Esophagus mucosa (tissue), 1 donor: ENCODE measurements around the gene MAST4. TPM values are rescaled to one million over a fixed set of nuclear protein-coding genes. Genes with fewer than 3 reads are reported as not detected.

Experiments
- ATAC-seq: fragments of 200-7000 bp; cut with Tn5 transposase; one replicate; pipeline ENCODE4 v1.9.1; 2020
- total RNA-seq: library from RNA; stranded (reverse); gene quantifications from one replicate; pipeline ENCODE4 v1.2.4, GENCODE V29; 2023
- donor health status: DM: yes; HTN: yes; CAD: no.

The MAST4 gene
- total RNA-seq, 1 donor from 2014 or later: 106 TPM

DNA sequence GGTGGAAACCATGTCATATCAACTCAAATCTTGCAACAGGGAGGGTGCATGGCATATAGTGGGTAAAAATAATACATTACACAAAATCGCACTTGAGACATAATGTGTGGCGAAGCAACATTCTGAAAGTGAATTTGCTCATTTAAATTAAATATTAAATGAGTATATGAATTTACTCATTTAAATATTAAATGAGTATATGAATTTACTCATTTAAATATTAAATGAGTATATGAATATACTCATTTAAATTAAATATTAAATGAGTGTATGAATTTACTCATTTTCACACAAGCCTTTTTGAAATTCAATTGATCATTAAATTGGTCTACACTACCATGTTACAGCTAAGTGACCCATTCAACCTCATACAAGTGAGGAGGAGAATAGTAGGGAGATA lies 10.5 kb downstream of the MAST4 start:
- ATAC-seq: no peak

DNA sequence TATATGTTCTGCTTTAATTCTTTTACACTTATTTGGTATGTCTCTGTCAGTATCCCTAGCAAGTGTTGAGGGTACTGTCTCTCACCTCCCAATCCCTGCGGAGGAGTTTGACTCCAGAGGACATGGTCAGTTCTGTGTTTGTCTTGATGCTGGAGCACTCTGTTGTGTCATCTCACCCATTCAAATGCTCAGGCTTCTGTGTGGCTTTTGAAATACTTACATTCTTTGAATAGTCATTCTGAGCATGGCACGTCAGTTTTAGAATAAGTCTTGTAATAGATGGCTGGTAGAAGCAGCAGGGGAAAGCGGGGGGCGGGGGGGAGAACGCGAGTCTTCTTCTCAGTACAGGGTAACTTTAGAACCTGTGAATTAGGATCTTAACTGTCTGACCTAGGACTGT lies 12.3 kb downstream of the MAST4 start:
- ATAC-seq: no peak

DNA sequence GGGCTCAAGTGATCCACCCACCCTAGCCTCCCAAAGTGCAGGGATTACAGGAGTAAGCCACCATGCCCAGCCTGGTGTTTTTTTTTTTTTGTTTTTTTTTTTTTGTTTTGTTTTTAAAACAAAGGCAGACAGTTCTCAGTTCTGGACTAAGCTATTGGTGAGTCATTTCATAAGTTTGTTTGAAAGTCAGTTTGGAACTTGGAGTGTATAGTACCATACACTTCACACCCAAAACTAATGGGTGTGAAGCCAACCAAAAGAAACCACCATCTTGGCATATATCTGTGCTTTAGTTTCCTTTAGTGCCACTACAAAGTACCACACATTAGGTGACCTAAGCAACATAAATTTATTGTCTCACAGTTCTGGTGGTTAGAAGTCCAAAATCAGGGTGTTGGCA lies 13.4 kb downstream of the MAST4 start:
- peak; percentile 57 for ATAC-seq

DNA sequence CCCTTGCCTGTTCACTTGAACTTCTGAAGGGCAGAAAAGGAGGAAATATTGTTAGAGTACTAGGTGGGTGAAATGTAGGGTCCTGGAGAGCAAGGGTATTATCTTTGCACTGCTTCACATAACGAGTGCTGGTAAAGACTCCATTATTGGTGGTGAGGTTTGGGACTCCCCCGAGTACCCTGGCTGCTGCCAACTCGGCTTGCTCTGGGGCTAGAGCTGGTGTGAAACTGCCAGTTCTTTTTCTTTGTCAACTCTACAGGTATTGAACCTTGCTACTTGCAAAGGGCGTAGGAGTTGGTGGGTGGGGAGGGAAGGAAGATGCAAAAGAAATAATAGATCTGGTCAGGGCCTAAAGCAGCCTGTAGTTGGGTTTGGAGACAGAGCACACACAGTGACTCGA lies 16.0 kb downstream of the MAST4 start:
- ATAC-seq: no peak

DNA sequence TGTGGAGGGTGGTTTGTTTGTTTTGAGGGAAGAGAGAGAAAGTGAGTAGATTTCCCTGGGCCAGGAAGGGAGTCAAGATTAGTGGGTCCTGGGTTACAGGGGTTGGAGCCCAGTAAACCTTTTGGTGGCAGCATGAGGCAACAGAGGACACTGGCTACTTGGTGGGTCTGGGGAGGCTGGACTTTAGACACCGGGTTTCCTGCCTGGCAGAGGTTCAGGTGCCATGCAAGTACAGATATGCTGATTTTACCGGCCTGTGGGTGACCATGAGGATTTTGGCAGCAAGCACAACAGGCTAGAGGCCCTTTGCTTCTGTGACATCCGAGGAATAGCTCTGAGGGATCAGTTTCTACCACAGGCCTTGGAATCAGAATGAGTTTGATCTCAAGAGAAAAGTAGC lies 18.9 kb downstream of the MAST4 start:
- ATAC-seq: no peak

DNA sequence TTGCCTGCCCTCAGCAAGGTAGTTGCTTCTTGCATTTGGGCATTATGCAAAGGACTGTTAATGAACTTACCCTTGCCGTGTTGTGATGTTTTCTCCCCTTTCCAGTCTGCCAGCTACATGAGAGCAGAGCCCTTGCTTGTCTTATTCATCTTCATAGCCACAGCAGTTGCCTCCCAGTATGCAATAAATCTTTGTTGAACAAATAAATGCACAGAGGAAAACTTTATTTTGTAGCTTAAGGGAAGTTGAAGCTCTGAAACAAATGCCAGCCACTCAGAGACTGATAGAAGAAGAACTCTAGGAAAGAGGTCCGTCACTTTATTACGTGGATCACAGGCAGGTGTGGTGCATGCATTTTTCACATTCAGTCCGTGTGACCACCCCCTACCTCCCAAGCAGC lies 19.7 kb downstream of the MAST4 start:
- ATAC-seq: no peak

DNA sequence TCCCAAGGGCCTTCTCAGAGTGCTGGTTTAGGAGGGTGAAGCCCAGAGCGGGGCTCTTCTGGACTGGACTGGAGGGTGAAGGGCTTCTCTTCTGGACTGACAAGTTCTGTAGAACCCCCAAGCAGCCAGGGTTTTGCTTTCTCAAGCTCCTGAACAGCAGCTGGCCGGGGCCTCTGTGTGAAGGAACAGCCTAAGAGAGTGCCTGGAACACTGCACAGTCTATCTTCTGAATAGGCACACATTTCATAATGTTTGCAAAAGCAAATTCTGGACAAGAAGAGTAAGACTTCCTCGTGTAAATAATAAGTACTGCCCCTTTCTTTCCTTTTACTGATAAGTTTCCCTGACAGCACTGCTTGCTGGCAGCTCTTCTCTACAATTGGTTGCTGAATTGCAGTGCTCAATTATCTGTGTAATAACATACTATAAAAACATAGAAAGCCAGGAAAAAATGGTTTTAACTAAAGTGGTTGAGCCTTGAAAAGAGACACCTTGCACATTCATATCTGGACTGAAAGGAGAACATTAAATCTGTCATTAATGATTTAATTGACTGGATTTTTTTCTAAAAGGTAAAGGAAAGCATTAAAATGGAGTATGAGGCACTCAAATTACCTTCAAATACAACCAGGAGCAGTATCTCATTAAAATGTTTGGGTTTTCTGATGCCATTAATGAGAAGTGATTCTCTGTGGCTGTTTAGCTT lies 20.5 kb downstream of the MAST4 start:
- ATAC-seq: no peak

DNA sequence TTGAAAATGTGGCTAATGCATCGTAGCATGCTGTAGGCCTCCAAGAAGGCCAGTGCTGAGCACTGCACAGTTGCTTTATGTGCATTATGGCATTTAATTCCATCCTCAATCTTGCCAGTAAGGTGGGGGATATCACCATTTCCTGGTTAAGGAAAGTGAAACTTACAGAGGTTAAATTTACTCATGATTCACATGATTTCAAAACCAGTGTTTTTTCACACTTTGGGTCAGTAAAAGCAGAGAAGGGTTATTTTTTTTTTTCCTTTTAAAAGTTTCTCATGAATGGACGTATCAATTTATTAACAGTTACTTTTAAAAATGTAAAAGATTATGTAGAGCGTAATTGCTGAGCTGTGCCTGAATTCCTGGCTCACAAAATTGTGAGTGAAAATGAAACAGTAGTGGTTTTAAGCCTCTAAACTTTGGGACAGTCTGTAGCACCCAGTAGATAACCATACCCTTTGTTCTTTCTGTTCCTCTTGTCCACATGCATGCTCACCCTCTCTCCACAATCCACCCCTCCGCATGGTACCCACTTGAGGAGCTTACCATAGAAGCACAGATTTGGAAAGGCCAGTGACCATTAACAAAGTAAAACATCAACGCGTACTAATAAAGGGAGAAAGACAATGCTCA lies 21.2 kb downstream of the MAST4 start:
- ATAC-seq: no peak

DNA sequence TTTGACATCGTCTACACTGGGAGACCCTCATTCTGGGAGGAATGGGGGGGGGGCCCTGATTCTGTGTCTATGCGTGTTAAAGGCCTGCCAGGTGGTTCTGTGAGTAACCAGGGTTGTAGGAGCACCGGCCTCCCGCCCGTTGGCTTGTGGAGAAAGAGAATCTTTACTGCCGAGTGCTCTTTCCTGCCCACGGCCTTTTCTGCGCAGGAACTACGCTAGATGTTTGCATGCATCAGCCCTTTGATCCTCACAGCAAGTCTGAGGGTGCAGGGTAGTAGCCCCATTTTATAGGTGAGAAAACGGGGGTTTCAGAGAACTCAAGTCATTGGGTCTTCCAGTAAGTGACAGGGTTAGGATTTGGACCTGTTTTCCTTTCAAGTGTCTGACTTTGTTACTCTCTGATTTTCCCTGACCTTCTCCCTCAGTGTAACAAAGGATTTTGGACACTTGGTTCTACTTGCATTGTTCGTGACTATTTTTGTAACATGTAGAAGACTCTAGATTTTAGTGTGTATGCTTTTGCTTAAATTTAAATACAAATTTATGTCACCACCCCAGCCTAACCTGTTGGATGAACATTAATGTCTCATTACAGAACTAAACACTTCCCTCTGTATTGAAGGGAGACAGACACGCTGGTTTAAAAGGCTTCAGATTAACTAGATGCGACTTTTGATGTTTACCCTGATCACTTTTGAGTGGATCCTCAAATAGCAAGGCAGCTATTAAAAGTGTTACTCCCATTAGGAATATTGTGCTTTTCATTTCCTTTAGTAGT lies 22.0 kb downstream of the MAST4 start:
- ATAC-seq: no peak

DNA sequence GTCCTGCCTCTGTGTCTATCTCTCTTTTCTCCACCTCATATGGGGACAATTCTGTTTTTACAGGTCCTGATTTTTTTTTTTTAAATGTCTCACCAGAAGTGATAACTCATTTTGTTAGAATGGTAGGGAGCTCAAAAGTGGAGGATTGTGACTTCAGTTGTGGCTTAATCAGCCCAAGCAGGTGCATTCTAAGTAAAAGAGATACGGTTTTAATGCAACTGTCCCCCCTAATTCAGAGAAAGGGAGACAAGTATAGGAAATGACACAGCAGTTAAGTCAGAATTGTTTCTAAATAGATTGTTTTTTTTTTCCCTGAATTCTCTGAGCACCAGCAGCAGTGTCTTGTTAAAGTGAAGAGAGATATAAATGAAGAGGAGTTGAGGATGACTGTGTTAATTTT lies 24.5 kb downstream of the MAST4 start:
- ATAC-seq: no peak

DNA sequence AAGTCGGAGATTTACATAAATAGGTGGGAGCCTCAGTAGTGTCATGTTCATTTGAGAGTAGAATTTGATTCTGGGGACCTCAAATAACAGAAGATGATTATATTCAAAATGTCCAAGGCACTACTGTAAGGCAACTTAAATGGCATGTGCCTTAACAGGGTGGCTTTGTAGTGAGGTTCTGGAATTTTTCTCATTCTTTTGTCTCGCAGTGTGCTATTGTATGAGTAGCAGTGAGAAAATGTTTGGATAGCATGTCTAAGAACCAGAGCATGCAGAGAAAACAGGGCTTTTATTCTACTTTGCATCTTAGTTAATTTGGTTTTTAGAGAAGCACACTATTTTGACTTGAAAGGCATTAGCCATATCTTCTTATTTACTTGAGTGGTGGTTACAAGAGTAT lies 25.0 kb downstream of the MAST4 start:
- ATAC-seq: no peak

DNA sequence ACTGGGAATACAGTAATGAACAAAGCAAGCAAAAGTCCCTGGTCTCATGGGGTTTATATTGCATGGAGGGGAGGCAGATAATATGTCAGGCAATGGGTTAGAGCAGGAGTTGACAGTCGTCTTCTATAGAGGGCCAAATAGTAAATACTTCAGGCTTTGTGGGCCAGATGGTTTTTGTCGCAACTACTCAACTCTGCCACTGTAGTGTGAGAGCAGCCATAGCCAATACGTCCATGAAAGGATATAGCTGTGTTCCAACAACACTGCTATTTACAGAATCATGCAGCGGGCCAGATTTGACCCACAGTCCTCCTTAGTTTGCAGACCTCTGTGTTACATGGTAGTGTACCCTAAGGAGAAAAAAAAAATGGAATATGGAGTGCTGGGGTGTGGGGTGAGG lies 25.5 kb downstream of the MAST4 start:
- ATAC-seq: no peak

DNA sequence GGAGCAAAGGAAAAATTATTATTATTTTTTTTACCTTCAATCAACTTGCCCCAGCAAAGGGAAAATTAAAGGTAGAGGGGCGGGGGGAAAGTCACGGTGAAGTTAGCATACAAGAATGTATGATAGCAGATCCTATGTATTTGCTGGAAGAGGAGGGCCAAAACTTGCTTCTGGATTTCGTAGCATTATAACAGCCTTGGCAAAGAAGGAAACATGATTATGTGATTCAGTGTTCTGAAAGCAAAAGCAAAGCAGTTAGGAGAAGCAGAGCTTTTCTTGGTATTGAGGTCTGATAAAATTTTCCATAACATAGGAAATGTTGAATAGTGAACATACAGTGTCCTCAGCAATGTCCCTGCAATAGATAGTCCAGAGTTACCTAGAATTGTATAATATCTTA lies 32.4 kb downstream of the MAST4 start:
- ATAC-seq: no peak

DNA sequence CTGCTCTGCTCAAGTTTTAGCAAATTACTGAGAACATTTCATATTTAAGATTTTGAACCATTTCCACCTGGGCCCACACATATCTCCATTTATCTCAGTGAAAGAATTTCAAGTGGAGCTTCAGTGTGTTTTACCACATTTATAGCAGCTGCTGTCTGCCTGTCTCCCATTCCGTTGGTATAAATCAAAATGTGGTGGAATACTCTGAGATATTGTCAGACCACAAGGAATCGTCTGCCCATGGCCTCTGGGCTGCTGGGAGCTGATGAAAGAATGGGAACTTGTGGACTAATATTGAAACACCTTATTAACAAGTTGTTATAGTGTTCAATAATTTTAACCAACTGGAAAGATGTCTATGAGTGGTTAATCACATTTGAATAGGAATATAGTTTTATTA lies 33.3 kb downstream of the MAST4 start:
- no peak for ATAC-seq

DNA sequence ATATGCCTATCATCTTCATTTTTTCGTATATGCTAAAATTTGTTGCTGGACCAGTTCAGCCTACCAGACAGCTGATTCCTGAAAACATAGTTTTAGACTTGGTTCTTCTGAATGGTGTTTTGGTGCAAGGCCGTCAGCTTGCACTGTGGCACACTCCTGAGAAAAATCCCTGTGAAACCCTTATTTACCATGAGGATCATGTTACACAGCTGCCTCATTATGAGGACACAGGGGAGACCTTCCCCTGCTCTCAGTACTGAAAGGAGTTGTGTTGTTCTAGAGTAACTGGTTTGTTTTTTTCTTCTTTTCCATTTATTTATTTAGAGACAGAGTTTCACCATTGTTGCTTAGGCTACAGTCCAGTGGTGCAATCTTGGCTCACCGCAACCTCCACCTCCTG lies 37.6 kb downstream of the MAST4 start:
- no peak for ATAC-seq

DNA sequence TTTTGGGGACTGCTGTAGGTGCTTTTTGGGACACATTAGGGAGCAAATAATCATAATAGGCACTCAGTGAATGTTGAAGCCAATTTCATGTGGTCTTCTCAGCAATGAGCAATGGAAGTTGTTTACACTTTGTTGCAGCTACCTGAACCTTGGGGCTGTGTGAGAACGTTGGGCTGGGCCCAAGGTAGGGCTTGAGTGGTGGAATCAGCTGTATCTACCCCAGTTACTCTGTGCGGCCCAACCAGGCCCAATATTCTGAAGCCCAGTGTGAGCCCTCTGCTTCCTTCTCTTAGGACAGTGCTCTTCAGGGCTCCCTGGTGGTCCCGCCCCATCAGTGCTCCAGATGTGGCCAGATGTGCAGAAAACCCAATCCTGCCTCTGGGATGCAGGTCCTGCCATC lies 38.4 kb downstream of the MAST4 start:
- ATAC-seq: no peak

DNA sequence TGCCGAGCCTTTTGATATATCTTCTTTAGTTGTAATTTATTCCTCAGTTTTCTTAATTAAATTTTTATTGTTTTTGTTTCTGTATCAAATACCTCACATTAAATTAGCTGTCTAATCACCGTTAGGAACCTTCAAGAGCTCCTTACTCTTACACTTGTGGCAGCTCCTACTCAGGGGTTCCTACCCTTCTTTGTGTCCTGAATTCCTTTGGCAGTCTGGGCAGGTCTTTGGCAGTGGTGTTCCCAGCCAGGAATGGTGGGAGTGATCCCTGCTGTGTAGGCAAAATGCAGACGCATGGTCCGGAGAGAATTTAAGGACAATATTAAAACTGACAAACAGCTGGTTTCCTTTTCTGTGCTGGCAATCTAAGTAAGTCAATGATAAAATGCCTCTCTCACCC lies 41.8 kb downstream of the MAST4 start:
- no peak for ATAC-seq

DNA sequence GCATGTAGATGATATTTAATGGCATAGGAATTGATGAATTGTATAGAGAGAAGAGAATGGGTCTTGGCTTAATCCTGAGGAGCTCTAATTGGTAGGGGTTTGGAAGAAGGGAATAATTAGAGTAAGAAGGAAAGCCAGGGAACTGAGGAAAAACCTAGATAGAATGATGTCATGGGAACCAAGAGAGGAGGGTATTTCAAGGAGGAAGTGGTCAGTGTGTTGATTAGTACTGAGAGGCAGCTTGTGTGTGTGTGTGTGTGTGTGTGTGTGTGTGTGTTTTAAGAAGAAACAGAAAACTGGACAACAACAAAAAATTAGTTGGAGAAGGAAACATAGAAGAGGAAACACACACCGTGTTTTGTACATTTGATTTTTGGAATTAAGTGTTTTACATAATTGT lies 42.8 kb downstream of the MAST4 start:
- no peak for ATAC-seq

DNA sequence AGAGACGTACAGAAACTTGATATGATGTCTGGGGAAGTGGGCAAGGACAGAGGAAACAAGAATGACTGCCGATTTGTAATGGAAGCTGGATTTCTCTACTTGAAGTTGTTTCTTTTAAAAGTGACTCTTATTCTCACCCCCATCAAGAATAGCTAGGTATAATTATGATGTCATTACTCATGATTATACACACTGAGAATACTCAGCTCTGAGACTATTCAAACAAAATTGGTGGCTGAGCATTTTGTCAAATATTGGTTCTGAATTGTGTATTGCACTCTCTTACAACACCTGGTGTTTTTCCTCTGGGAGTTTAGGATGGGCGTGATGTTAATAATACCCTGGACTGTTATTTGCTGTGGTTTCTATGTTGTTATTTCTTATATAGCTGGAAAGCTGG lies 46.3 kb downstream of the MAST4 start:
- ATAC-seq: no peak

DNA sequence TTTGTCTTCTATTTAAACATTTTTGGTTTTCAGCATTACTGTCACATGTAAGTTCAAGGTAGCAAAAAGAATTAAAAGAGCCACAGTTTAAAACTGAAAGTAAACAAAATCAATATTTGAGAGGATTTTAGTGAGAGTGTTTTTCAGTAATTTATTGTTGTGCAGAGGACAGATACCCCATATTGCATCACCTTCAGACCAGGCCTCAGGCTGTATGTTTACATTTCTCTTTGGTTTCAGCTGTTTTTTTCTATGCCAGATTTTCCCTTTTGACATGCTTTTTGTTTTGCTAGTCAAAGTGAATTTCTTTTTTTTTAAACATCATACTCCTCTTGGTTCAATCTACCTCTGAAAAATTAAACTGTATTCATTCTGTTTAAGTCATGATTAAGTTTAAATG lies 47.2 kb downstream of the MAST4 start:
- no peak for ATAC-seq

DNA sequence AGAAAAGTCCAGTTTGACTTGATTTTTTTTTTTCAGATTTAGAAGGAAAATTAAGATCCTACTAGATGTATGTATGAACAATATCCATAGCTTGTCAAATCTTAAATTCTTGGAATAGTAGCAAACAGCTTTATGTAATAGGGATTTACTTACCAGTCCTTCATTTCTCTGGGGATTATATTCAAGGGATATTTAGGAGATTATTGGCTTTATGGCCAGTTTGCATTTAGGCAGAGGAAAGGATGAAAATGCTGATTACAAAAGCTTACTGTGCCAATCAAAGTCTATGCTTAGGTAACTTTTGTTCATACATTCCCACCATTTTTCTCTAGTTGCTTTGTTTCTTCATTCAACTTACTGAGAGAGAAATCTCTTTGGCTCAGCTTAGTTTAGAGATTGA lies 47.9 kb downstream of the MAST4 start:
- no peak for ATAC-seq

DNA sequence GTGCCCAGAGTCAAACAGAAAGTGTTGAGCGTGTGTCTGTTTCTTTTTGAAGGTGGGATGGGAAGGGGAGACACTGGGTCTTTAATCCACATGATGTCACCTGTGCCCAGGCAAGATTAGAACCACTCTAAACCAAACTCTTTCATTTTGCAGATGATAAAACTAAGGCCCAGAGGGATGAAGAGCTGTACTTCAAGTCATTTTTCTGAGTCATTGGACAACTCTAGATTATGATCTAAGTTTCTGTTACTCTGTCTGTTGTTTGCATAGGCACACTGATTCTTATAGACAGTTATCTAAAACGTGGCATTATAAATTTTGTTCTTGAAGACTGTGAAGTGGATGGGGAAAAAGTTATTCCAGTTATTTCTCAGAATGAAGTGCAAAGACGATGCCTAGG lies 48.8 kb downstream of the MAST4 start:
- ATAC-seq: no peak

DNA sequence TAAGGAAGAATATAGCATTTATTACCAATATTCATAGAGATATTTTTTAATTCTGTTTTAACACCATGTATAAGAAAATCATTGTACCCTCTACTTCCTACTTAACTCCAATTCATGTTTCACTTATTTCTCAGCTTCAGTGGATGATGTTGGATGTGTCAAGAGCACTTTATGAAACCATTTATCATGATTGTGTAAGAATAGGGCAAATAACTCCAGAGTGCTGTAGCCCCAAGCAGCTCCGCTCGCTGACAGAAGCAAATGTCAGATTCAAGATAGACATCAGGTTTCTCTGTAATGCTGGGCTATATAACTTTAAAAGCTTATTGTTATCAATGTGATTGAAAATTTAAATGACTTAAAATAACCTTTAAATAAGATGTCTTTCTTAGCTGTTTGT lies 50.4 kb downstream of the MAST4 start:
- no peak for ATAC-seq
